Medulla oblongata (tissue), 1 donor: ENCODE measurements around the gene GORAB.

Experiments
- DNase-seq: peaks from one replicate; pipeline ENCODE4 v3.0.0-alpha.2; 2015; ENCODE audit errors: extremely low spot score

Gene GORAB, protein sequence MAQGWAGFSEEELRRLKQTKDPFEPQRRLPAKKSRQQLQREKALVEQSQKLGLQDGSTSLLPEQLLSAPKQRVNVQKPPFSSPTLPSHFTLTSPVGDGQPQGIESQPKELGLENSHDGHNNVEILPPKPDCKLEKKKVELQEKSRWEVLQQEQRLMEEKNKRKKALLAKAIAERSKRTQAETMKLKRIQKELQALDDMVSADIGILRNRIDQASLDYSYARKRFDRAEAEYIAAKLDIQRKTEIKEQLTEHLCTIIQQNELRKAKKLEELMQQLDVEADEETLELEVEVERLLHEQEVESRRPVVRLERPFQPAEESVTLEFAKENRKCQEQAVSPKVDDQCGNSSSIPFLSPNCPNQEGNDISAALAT

DNA sequence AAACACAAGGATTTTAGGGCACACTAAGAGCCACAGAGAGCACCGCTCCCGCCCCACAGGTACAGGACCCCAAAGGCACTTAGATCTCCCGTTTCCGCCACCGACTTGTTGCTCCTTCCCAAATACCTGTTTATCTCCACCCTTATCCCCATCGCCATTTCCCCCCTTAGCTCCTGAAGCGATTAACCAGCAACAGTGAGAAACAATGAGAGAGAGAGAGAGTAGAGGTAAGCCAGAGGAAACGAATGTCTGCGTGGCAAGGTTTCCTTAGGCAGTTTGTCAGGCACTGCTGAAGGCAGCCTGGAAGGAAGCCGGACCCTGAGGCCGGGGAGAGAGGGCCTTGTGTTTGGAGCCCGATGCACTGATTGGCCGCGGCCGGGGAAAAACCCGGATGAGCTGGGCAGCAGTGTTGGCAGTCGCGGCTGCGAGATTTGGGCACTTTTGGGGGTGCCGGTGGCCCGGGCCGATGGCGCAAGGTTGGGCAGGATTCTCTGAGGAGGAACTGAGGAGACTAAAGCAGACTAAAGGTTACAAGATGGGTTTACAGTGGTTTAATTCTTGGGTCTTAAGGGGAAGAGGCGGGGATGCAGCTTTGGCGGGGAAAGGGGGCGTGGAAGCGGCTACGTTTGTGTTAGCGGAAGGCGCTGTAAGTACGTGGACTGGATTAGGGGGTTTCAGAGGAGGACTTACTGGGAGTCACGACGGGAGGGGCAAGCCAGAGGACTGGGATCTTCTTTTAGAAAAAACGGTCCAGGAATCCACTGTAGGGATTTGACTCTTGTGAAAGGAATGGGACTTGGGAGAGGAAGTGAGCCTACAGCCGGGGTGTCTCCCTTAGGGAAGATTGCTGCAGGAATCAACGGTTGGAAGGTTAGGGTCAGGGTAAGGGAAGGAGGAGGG lies at the start of gene GORAB:
GORAB (plus strand) TSS at position 409 of the 900 bp plus-strand sequence; CDS start at position 467, 58 bp downstream.
- peak; percentile 95 for DNase-seq

- DNase-seq: no peak
Observed at GRCh38 chr1:170483051-170483450, 48.9 kb upstream of the GORAB start.

- DNase-seq: no peak
Observed at GRCh38 chr1:170487503-170487902, 44.5 kb upstream of the GORAB start.

- no peak for DNase-seq
Observed at GRCh38 chr1:170491291-170491690, 40.7 kb upstream of the GORAB start.

GRCh38 chr1:170494369-170494768 lies 37.6 kb upstream of the GORAB start:
- no peak for DNase-seq

DNA sequence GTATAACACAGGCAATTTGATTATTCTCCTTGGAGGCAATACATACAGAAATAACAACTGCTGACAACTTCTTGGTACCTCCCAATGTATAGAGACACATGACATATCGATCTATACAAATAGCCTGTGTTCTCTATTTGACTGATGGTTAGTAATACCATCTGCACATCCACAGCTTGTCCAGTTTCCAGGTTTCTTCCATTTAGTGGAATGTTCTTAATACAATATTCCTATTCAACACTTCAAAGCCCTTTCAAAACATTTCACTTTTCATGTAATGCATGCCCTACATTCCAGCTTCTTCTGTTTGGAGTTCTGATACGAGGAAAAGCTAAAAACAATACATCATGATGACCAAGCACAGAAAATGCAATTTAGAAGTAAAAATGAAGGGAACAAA lies 37.0 kb upstream of the GORAB start:
- no peak for DNase-seq

DNA sequence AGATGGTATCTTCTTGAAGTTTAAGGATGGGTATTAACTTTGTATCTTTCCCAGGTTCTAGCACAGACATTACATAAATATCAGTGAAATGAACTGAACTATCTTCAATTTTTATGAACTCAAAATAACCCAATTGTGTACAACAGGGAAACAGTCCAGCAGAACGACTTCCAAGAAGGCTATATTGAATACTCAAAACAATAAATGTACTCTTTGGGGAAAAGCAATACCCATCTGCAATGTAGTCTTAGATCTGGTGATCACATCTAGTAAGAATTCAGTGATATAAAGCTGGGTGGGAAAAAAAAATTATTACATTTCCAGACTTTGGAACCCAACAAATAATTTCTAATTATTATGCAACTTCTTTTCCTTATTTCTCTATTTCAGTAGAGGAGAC lies 33.1 kb upstream of the GORAB start:
- DNase-seq: no peak

DNA sequence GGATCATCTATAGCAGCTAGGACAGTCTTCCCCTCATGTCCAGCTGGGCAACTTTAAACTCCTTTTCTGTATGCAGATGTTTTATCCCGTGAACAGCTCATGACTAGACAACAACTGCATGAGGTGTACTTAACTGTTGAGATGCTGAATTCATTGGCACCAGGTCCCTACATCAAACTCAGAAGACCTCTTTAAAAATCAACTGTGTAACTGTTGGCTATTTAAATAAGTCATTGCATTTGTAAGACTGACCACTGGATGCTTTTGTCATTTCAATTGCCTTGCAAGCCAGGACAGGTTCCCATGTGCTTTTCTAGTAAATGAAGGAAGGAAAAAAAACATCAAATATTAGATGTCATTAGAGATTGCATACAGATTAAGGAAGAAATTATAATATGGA lies 28.3 kb upstream of the GORAB start:
- no peak for DNase-seq

GRCh38 chr1:170510163-170510562 lies 21.8 kb upstream of the GORAB start:
- DNase-seq: no peak

GRCh38 chr1:170511038-170511437 lies 20.9 kb upstream of the GORAB start:
- DNase-seq: no peak

DNA sequence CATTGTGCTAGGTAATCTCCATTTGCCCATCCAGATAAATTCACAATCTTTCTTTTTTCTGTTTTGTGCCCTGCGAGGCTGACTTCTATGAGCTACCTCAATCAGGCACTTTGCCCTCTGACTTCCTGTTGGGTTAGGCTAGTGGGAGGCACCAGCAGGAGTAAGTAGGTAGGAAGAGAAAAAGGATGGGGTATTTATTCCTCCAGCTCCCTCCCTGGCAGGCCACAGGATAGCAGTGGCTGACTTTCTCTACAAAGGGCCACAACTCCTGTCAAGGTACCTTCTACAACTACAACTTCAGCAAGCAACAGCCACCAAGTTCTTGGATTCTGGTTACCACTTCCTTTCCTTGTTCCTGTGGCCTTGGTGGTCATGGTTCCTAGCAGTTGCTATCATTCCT lies 18.8 kb upstream of the GORAB start:
- no peak for DNase-seq

DNA sequence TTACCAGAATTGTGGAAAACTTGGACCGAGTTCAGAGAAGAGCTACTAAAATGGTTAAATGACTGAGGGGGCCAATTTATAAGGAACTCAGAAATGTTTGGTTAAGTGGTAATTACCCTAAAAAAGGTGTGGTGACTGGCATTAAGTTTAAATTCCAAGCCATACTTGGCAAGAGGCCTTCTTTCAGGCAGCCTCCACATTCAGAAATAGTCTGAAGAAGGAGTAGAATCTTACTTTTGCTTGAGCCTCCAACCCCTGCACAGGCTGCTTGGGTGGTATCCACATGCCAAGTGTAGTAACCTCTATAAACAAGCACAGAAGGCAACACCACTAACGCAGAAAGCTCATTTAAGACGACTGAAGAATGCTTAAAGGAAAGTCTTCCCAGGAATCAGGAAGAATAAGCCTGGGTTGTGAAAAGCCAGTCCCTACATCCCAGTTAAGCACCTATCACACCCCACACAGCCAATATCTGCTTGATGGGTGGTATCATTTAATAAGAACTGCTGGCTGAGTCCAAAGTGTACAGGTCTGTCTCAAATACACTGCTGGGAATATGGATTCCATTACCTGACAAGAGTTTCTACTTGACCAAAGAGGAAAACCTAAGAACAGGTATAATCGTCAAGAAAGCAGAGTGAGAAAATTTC lies 13.7 kb upstream of the GORAB start:
- DNase-seq: no peak

- no peak for DNase-seq
Observed at GRCh38 chr1:170518965-170519364, 13.0 kb upstream of the GORAB start.

- no peak for DNase-seq
Observed at GRCh38 chr1:170520601-170521000, 11.4 kb upstream of the GORAB start.

DNA sequence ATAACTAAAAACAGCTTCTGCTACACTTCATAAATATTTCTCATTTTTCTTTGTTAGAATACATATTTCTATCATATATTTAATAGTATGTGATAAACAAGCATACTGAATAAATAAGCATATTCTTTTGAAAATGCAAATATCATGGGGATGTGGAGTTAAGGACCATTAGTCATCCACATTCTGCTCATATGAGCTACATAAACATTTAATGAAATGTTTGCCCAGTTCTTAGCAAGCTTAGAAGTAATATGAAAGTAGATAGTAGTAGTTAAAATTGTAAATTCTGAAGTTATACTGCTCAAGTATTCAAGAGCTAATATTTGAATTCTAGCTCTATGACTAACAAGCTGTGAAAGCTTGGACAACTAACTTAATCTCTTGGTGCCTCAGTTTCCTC lies 10.1 kb upstream of the GORAB start:
- DNase-seq: no peak

DNA sequence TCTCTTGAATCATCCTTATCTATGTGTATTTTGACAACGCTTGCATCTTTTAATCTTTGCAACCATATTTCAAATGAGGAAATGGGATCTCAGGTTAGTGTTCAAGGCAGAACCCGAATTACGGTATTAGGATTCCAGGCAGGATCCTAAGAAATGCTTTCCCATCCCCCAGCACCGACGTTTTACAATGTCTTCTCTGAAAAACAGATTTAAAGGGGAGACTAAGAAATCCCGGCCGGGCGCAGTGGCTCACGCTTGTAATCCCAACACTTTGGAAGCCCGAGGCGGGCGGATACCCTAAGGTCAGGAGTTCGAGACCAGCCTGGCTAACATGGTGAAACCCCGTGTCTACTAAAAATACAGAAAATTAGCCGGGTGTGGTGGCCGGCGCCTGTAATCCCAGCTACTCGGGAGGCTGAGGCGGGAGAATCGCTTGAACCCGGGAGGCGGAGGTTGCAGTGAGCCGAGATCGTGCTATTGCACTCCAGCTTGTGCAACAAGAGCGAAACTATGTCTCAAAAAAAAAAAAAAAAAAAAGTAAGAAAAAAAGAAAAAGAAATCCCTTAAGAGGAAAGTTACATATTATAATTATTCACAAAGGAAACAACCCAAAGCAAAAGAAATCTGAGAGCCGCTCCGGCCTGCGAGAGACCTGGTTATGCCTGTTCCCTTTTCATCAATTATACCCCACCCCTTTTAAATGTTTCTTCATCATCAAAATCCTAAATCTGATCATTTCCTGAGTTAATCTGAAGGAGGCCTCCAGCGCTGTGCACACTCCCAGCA lies 801 bp upstream of the GORAB start:
- peak; percentile 11 for DNase-seq

DNA sequence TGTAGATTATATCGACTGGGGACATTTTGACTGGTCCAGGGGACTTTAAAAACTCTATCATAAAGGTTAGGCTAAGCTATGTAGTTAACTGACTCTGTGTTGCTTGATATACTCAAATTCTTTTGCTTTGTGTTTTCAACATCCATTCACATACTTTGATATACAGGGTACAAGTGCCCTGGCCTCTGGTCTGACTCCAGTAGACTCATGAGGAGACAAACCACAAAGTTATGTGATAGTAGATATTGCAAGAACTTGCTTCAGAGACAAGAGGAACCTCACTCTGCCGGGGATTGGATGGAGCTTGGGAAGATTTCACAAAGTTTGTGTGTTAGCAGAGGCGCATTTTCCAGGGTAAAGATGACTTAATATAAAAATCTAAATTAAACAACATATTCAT lies 1.3 kb downstream of the GORAB start:
- no peak for DNase-seq

GRCh38 chr1:170534626-170535147 lies 2.7 kb downstream of the GORAB start:
- no peak for DNase-seq

- no peak for DNase-seq
Observed at GRCh38 chr1:170535418-170535817, 3.5 kb downstream of the GORAB start.

GRCh38 chr1:170536924-170537551 lies 5.1 kb downstream of the GORAB start:
- no peak for DNase-seq
